ENCODE results near the gene CKS2.
A peak's percentile ranks its signal among the peaks of the same experiment; 100 is the strongest.
"Not testable (repeated sequence)": the region's sequence is repeated elsewhere in the genome, so short reads cannot be mapped to it uniquely, and the experiment has no call there.

CKS2 gene

GRCh38 chr9:89311346-89312221 is 589 bp downstream of the CKS2 start:
- no peak for DNase-seq (ENCODE audit: low read depth in 2 of 2)

- DNase-seq (ENCODE audit: low read depth in 2 of 2): no peak
These were observed 1.2 kb downstream of the CKS2 start for GRCh38 chr9:89312222-89312571.

GRCh38 chr9:89313842-89314241 is 2.8 kb downstream of the CKS2 start:
- no peak for DNase-seq (ENCODE audit: low read depth in 2 of 2)

- no peak for DNase-seq (ENCODE audit: low read depth in 2 of 2)
These were observed 4.0 kb downstream of the CKS2 start for GRCh38 chr9:89314955-89315354.

- no peak for DNase-seq (ENCODE audit: low read depth in 2 of 2)
These were observed 4.5 kb downstream of the CKS2 start for GRCh38 chr9:89315482-89315881.

- no peak for DNase-seq (ENCODE audit: low read depth in 2 of 2)
These were observed 6.3 kb downstream of the CKS2 start for GRCh38 chr9:89317282-89317681.

DNA sequence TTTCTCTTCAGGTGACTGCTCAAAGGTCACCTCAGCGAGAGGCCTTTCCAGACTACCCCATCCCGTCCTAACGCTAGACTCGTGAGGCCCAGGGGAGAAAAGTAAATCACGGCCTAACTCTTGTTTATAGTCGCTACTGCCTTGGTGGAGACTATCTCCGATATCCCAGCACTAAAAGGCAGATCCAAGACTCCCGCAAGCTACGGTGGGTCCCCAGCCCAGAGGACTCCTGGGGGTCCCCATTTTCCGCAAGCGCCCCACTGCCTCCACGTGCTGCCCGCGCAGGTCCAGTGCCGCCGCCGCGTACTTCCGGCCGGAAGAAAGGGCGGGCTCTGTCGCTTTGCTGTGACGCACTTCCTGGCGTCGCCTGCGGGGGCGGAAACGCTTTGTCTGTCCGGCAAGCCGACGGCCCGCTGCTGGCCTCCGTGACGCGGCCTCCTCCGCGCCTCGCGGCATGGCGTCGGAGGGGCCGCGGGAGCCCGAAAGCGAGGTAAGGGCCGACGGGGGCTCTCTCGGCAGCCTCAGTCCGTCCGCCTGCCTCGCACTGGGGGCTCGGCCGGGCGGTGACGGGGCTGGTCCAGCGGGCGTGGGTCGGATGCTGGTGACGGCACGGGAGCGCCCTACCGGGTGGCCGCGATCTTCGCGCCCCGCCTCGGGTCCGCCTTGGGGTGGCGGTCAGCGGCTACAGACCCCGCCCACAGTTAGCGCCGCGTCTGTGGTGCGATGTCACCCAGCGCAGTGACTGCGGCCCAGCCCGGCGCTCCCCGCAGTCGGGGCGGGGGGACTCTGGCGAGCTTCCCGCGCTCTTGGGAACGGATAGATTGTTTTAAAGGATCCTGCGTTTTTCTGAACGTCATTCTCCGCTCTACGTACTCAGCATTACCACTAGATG is 7.4 kb downstream of the CKS2 start, which contains the start of gene SECISBP2:
Gene SECISBP2, plus strand, starts transcription at position 378 of the 892 bp plus-strand sequence. Its CDS starts 77 bp downstream, at position 455.
- DNase-seq (ENCODE audit: low read depth in 2 of 2): peak; percentile 93 to 95

DNA sequence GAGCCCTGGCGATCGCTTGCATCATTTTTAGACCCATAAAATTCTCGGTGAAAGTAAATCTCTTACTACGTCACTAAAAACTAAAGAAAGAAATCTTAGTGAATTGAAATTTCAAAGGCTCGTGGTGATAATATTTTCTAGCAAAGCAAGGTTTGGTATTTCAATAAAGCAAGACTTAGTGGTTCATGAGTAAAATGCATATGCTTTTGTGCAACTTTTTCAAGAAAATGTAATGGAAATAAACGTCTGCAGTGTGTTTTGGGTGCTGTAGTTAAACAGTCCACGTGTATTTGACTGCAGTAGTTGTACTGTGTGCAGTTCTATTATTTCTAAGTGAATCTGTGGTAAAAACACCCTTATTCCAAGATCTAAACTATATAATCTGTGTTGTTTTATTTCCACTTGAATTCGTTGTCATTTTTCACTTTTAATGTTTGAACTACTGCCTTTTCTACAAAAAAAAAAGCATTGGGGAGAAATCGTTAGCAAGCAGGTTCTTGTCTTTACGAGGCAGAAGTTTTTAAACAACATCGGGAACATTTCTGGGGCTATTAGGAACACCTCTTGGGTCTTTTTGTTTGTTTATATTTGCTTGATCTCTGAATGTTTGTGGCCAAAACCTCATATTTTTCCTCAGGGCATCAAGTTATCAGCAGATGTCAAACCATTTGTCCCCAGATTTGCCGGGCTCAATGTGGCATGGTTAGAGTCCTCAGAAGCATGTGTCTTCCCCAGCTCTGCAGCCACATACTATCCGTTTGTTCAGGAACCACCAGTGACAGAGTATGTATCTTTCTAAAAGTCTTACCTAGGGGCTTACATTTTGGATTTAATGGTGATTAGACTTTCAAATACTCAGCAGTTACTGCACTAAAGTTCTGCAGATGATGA is 8.3 kb downstream of the CKS2 start:
- no peak for DNase-seq (ENCODE audit: low read depth in 2 of 2)

DNA sequence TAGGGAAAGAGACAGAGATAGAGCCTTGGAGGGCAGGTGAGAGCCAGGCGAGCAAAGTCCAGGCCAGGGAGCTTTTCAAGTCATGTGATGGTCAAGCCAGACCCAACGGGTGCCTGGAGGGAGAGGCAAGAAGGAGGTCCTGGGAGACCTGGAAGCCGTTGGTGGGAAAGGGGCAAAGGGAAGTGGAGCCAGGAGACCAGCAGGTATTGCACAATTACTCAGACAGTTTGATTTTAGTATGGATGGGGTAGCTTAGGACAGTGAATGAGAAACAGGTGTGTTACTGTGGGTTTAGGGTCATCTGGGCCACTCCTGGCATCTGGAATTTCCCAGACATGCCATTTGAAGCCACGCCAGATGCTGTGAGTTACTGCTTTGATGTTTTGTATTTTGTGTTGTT is 12.4 kb downstream of the CKS2 start:
- no peak for DNase-seq (ENCODE audit: low read depth in 2 of 2)

GRCh38 chr9:89325733-89326132 is 14.7 kb downstream of the CKS2 start:
- no peak for DNase-seq (ENCODE audit: low read depth in 2 of 2)

- no peak for DNase-seq (ENCODE audit: low read depth in 2 of 2)
These were observed 17.1 kb downstream of the CKS2 start for GRCh38 chr9:89328064-89328463.

- DNase-seq (ENCODE audit: low read depth in 2 of 2): no peak
These were observed 18.9 kb downstream of the CKS2 start for GRCh38 chr9:89329917-89330316.

- DNase-seq (ENCODE audit: low read depth in 2 of 2): no peak
These were observed 19.5 kb downstream of the CKS2 start for GRCh38 chr9:89330513-89330912.

DNA sequence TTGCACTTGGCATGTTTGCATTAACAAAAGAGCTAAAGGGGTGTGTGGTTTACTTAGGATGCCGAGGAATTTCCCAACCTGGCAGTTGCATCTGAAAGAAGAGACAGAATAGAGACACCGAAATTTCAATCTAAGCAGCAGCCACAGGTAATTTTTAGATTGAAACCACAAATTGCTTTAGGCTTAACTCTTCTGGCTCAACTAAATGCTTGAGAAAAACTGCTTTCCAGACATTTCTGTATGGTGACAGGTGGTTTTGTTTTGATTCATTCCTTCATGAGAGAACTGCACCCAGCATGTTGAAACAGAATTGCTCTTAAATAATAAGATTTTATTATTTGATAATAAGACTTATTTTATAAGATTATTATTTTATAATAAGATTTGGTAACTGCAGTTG is 28.8 kb downstream of the CKS2 start:
- DNase-seq (ENCODE audit: low read depth in 2 of 2): no peak

GRCh38 chr9:89340332-89340731 is 29.3 kb downstream of the CKS2 start:
- DNase-seq (ENCODE audit: low read depth in 2 of 2): no peak

DNA sequence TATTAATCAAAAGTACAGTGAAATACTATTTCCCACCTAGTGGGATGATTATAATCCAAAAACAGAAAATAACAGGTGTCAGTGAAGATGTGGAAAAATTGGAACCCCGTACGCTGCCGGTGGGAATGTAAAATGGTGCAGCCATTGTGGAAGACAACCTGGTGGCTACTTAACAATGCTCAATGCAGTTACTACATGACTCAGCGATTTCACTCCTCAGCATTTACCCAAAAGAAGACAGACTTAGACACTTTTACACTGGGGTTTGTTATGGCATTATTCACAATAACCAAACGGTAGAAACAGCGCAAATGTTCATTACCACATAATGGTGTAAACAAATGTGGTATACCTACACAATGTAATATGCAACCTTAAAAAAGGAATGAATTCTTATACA is 31.2 kb downstream of the CKS2 start:
- no peak for DNase-seq (ENCODE audit: low read depth in 2 of 2)

DNA sequence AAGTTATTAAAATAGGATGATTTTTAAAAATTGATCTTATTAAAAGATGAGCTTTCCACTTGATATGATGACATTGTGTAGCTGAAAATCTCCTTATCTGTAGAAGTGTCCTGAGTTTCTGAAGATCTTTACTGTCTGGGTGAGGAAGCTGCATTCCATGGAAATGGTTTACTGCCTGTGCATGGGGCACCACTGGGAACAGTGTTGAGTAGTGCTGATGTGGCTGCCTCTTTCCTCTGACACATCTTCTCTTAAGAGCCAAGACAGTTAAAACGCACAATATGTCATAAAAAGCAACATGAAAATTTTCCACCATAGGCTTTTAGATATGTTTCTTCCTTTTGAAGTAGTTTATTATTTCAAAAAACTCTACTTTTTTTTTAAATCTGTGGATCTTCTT is 32.0 kb downstream of the CKS2 start:
- no peak for DNase-seq (ENCODE audit: low read depth in 2 of 2)

- not testable (repeated sequence) for DNase-seq (ENCODE audit: low read depth in 2 of 2)
These were observed 32.8 kb downstream of the CKS2 start for GRCh38 chr9:89343812-89344211.

GRCh38 chr9:89345476-89345875 is 34.5 kb downstream of the CKS2 start:
- DNase-seq (ENCODE audit: low read depth in 2 of 2): no peak

DNA sequence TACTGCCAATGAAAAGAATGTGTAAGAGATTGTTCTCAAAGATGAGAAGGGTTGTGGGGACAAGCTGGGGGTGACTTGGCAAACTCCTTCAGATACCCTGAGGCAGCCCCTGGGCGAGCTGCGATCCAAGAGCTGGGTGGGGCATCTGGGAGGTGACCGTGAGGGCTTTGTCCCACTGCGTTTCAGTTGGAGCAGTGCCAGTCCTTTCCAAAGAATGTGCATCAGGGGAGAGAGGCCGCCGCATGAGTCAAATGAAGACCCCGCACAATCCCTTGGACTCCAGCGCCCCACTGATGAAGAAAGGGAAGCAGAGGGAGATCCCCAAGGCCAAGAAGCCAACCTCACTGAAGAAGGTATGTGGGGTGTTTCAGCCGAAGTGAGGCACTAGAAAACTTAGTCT is 35.7 kb downstream of the CKS2 start:
- DNase-seq (ENCODE audit: low read depth in 2 of 2): no peak

DNA sequence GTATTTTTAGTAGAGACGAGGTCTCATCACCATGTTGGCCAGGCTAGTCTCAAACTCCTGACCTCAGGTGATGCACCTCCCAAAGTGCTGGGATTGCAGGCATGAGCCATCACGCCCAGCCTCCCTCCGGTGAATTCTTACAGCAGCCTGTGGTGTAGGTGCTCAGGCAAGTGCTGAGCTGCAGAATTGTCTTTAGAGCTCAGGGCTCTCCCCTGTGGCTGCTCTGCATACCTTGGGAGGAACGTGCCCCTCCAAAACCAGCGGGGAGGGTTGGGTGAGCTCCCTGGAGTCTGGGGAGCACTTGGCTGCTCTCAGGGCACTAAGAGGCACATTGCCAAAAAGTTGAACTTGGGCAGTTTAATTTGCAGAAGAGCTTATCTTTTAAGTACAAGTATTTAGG is 36.7 kb downstream of the CKS2 start:
- no peak for DNase-seq (ENCODE audit: low read depth in 2 of 2)

DNA sequence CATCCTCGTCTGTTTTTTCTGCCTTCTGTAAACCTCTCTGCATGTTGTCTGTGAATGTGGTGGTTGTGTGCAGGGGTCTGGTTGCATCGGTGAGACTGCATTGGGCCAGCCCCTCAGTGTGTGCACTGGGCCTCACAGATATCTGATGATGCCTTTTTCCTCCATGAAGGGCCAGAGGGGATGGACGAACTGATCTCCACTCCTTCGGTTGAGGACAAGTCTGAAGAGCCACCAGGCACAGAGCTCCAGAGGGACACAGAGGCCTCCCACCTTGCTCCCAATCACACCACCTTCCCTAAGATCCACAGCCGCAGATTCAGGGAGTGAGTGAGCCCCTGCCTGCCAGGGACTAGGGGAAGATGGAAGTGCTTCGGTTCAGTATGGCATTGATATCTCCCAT is 38.6 kb downstream of the CKS2 start:
- DNase-seq (ENCODE audit: low read depth in 2 of 2): no peak
